ENCODE data around the gene RBMS1. TPM values are rescaled to one million over a fixed set of nuclear protein-coding genes. Genes with fewer than 3 reads are reported as not detected.

Gene RBMS1
- total RNA-seq, 1 donor from 2014 or later: 102 TPM

DNA sequence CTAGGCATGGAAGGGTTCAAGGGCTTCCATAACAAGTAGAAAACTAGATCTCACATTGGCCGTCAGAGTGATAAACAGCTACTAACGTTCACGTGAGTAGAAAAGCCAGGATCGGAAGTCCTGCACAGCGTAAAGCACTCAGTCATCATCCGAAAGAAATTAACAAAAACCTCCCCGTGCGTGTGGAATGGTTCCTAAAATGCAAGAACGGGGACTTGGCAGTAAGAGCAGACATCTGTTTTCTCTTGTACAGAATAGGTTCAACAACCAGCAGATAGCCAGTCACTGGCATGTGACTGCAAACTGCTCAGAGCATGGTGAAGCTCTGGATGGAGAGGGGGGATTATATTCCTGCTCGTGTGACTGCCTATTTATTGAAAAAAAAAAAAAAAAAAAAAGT, 186.6 kb downstream of the RBMS1 start:
- Histone ChIP-seq H3K4me1 (peaks cover 7% of the 10 kb centered on the region), H3K4me3 (no peak overlapping the region), H3K36me3 (peaks cover 20% of the 10 kb centered on the region), H3K27me3 (no peaks in the 10 kb centered on the region), H3K27ac (peak overlapping the region; percentile 38), H3K9me3 (no peaks in the 10 kb centered on the region)
- ATAC-seq (no peak), DNase-seq (no peak)
- intact Hi-C loops (cut with DNase I): no loop called here
- TF ChIP-seq, protein P1, sequence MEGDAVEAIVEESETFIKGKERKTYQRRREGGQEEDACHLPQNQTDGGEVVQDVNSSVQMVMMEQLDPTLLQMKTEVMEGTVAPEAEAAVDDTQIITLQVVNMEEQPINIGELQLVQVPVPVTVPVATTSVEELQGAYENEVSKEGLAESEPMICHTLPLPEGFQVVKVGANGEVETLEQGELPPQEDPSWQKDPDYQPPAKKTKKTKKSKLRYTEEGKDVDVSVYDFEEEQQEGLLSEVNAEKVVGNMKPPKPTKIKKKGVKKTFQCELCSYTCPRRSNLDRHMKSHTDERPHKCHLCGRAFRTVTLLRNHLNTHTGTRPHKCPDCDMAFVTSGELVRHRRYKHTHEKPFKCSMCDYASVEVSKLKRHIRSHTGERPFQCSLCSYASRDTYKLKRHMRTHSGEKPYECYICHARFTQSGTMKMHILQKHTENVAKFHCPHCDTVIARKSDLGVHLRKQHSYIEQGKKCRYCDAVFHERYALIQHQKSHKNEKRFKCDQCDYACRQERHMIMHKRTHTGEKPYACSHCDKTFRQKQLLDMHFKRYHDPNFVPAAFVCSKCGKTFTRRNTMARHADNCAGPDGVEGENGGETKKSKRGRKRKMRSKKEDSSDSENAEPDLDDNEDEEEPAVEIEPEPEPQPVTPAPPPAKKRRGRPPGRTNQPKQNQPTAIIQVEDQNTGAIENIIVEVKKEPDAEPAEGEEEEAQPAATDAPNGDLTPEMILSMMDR (IDR thresholded peaks at IDR 0.05): no peak

DNA sequence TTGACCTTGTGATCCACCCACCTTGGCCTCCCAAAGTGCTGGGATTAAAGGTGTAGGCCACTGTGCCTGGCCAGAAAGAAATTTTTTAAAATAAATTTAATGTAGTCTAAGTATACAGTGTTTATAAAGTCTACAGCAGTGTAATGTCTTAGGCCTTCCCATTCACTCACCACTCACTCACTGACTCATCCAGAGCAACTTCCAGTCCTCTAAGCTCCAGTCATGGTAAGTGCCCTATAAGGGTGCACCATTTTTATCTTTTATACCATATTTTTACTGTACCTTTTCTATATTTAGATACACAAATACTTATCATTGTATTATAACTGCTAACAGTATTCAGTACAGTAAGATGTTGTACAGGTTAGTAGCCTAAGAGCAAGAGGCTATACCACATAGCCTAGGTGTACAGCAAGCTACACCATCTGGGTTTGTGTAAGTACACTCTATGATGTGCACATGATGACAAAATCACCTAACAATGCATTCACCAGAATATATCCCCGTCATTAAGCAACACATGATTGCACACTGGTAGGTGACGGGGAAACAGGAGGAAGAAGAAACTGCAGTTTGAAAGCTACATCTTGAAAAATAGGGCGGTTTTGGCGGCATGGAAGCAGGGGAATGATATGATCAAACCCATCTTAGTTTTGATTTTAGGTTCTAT, 188.4 kb downstream of the RBMS1 start:
- no peak for ATAC-seq

DNA sequence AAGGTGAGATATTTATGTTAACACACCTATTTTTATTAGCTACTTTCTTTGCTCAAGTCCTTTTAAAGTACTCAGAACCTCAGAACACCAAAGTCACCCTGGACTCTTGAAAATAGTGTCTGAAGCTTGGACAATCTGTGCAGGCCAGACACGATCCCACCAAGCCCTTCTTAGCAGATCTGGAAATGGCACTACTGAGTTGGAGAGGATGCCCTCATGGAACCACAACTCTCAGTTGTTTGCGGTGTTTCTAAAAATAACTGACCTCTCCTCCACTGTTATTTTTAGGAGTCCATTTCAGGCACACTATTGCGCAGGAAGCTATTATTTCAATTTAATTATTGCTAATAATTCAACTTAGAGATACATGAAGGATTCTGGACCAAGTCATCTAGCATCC, 190.1 kb downstream of the RBMS1 start:
- Histone ChIP-seq H3K9me3 (no peaks in the 10 kb centered on the region), H3K4me1 (no peaks in the 10 kb centered on the region), H3K27ac (no peak overlapping the region), H3K36me3 (peaks cover 46% of the 10 kb centered on the region), H3K4me3 (no peak overlapping the region), H3K27me3 (no peaks in the 10 kb centered on the region)
- no peak for DNase-seq
- TF ChIP-seq, protein P1 (IDR thresholded peaks at IDR 0.05): no peak
- intact Hi-C loops (cut with DNase I): no loop called here
- ATAC-seq: no peak

More for the DNA sequence above, 188.4 kb downstream of the RBMS1 start:
- Histone ChIP-seq H3K4me1 (peaks cover 7% of the 10 kb centered on the region), H3K9me3 (no peaks in the 10 kb centered on the region), H3K4me3 (no peak overlapping the region), H3K27ac (no peak overlapping the region), H3K36me3 (peaks cover 37% of the 10 kb centered on the region), H3K27me3 (no peaks in the 10 kb centered on the region)
- intact Hi-C loops (cut with DNase I): no loop called here
- TF ChIP-seq, protein P1 (IDR thresholded peaks at IDR 0.05): no peak
- DNase-seq: no peak

DNA sequence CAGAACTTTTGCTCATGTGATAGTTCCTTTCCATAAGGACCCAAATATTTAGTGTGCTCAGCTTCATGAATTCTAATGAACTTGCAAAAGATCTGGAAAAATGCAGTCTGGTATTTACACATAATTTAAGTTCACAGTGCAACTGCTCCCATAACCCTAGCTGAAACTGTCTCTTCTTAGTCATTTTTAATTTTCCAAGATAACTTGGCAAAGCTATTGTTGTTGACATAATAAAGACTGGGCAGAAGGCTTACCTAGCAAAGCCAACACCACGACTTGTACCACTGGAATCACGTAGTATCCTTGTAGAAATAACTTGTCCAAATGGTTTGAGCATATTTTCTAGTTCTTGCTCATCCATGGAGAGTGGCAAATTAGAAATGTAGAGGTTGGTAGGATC, 190.5 kb downstream of the RBMS1 start:
- TF ChIP-seq, protein P1 (IDR thresholded peaks at IDR 0.05): no peak
- intact Hi-C loops (cut with DNase I): no loop called here
- DNase-seq: no peak
- no peak for ATAC-seq
- no peak overlapping the region for H3K27ac ChIP-seq
- peaks cover 51% of the 10 kb centered on the region for H3K36me3 ChIP-seq
- H3K27me3 ChIP-seq: no peaks in the 10 kb centered on the region
- no peaks in the 10 kb centered on the region for H3K9me3 ChIP-seq
- H3K4me3 ChIP-seq: no peak overlapping the region
- no peaks in the 10 kb centered on the region for H3K4me1 ChIP-seq

DNA sequence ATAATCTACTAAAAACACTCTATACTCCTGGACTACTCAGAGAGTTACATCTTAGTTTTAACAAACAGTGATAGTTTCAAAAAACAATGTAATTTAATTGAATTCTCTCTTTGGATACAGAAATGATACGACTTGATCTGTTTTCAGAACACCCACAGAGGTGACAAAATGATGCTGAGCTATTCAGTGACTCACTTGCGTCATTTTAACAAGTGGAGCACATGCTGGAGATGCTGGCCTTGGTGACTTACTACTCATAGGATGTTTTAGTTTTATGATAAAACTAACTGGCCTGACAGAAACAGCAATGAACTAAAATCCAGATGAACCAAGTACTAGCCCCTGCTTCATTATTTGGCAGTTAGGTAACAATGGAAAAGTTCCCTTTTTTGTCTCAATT, 192.2 kb downstream of the RBMS1 start:
- intact Hi-C loops (cut with DNase I): no loop called here
- TF ChIP-seq, protein P1 (IDR thresholded peaks at IDR 0.05): no peak
- Histone ChIP-seq H3K4me1 (no peaks in the 10 kb centered on the region), H3K36me3 (peaks cover 67% of the 10 kb centered on the region), H3K27ac (no peak overlapping the region), H3K9me3 (no peaks in the 10 kb centered on the region), H3K27me3 (no peaks in the 10 kb centered on the region), H3K4me3 (no peak overlapping the region)
- DNase-seq: no peak
- no peak for ATAC-seq

DNA sequence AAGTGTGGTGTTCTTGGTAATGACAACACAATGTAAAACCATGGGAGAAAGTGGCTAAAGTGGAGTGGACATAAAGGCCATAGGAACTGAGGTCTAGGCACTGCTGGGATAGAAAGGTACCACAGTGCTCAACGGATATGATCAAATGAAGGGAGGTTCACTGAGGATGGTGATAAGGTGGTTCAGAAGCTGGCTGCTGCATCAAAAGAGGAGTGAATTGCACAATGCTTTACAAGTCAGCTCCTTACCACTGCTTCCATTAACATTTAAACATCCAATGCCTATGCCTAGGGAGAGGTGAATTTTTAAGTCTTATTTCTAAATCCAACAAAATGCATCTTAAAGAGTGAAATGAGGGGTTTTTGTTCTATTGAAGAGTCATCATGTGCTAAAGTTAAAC, 193.4 kb downstream of the RBMS1 start:
- no peak overlapping the region for H3K27ac ChIP-seq
- DNase-seq: no peak
- no peaks in the 10 kb centered on the region for H3K27me3 ChIP-seq
- peaks cover 7% of the 10 kb centered on the region for H3K4me1 ChIP-seq
- TF ChIP-seq, protein P1 (IDR thresholded peaks at IDR 0.05): no peak
- H3K36me3 ChIP-seq: peaks cover 78% of the 10 kb centered on the region
- ATAC-seq: no peak
- no peak overlapping the region for H3K4me3 ChIP-seq
- intact Hi-C loops (cut with DNase I): no loop called here
- no peaks in the 10 kb centered on the region for H3K9me3 ChIP-seq

Measured in upper lobe of right lung (tissue), 1 donor.